ENCODE measurements around the gene DENND1C. TPM values are rescaled to one million over a fixed set of nuclear protein-coding genes. Genes with fewer than 3 reads are reported as not detected.

The DENND1C gene
- total RNA-seq, 1 experiment from 2014 or later = 3.5 TPM

DNA sequence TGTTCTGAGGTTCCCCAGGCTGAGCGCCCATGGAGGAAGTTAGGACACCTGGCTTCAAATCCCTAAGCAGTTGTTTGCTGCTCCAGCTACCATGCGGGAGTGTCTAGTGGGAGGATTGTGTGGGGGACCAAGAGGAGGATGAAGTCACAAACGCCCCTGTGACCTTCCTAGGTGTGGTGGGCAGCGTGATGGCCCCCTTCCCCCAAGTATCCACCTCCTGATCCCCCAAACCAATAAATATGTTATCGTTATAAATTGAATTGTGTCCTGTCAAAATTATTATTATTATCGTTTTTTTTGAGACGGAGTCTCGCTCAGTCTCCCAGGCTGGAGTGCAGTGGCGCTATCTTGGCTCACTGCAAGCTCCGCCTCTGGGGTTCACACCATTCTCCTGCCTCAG is 47.9 kb downstream of the DENND1C start, which contains the start of gene SLC25A41:
TSS of gene SLC25A41 (minus strand) at position 101 of the 400 bp plus-strand sequence. CDS start at position 31, 70 bp downstream.
- no peak within 1 kb of the TSS for H3K27ac Mint-ChIP-seq (ENCODE audit: unreplicated experiment)
- no peaks in the 10 kb centered on the region for H3K27me3 Mint-ChIP-seq (ENCODE audit: insufficient read depth, unreplicated experiment)
- DNase-seq = no peak
- Histone ChIP-seq H3K9me3 (no peaks in the 10 kb centered on the region), H3K4me3 (ENCODE audit: low read depth, low read length) (no peak within 1 kb of the TSS), H3K4me1 (no peaks in the 10 kb centered on the region), H3K36me3 (ENCODE audit: control insufficient read depth, insufficient read depth, low read length) (no peaks in the 10 kb centered on the region), H3K27me3 (replicated peaks; ENCODE audit: control insufficient read depth, insufficient read depth, low read length) (no peaks in the 10 kb centered on the region)
- no peaks in the 10 kb centered on the region for H3K9me3 Mint-ChIP-seq (ENCODE audit: unreplicated experiment)
- intact Hi-C loops (cut with micrococcal nuclease; ENCODE audit: unreplicated experiment) = no loop called here
- H3K4me3 Mint-ChIP-seq (ENCODE audit: unreplicated experiment) = no peak within 1 kb of the TSS
- CTCF ChIA-PET = no interaction called here
- no peaks in the 10 kb centered on the region for H3K4me1 Mint-ChIP-seq (ENCODE audit: low read depth, unreplicated experiment)
- POLR2A ChIA-PET = no interaction called here
- no peaks in the 10 kb centered on the region for H3K36me3 Mint-ChIP-seq (ENCODE audit: insufficient read depth, unreplicated experiment)
- BruUV-seq (replicated peaks) = no TSS peak
- TF ChIP-seq, protein P1, sequence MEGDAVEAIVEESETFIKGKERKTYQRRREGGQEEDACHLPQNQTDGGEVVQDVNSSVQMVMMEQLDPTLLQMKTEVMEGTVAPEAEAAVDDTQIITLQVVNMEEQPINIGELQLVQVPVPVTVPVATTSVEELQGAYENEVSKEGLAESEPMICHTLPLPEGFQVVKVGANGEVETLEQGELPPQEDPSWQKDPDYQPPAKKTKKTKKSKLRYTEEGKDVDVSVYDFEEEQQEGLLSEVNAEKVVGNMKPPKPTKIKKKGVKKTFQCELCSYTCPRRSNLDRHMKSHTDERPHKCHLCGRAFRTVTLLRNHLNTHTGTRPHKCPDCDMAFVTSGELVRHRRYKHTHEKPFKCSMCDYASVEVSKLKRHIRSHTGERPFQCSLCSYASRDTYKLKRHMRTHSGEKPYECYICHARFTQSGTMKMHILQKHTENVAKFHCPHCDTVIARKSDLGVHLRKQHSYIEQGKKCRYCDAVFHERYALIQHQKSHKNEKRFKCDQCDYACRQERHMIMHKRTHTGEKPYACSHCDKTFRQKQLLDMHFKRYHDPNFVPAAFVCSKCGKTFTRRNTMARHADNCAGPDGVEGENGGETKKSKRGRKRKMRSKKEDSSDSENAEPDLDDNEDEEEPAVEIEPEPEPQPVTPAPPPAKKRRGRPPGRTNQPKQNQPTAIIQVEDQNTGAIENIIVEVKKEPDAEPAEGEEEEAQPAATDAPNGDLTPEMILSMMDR (IDR thresholded peaks at IDR 0.05; ENCODE audit: insufficient read depth in 1 of 2, low read depth in 1 of 2, low read length in 1 of 2, severe bottlenecking in 1 of 2, unreplicated experiment in 1 of 2) = no peak

GRCh38 chr19:6433165-6433564 is 48.4 kb downstream of the DENND1C start:
- H3K27ac Mint-ChIP-seq (ENCODE audit: unreplicated experiment) = no peak overlapping the region
- intact Hi-C loops (cut with micrococcal nuclease; ENCODE audit: unreplicated experiment) = no loop called here
- Histone ChIP-seq H3K9me3 (no peaks in the 10 kb centered on the region), H3K4me1 (no peaks in the 10 kb centered on the region), H3K4me3 (ENCODE audit: low read depth, low read length) (no peak overlapping the region), H3K36me3 (ENCODE audit: control insufficient read depth, insufficient read depth, low read length) (no peaks in the 10 kb centered on the region), H3K27me3 (replicated peaks; ENCODE audit: control insufficient read depth, insufficient read depth, low read length) (no peaks in the 10 kb centered on the region)
- no TSS peak for BruUV-seq (replicated peaks)
- TF ChIP-seq, protein P1 (IDR thresholded peaks at IDR 0.05; ENCODE audit: insufficient read depth in 1 of 2, low read depth in 1 of 2, low read length in 1 of 2, severe bottlenecking in 1 of 2, unreplicated experiment in 1 of 2) = no peak
- ChIA-PET POLR2A (no interaction called here), CTCF (interaction anchor here (0.8 kb wide), 1 partner anchor 114 kb away, joined by 7 read pairs; no protein-coding TSS in a partner anchor)
- no peak for DNase-seq
- no peaks in the 10 kb centered on the region for H3K27me3 Mint-ChIP-seq (ENCODE audit: insufficient read depth, unreplicated experiment)
- H3K4me1 Mint-ChIP-seq (ENCODE audit: low read depth, unreplicated experiment) = no peaks in the 10 kb centered on the region
- no peaks in the 10 kb centered on the region for H3K9me3 Mint-ChIP-seq (ENCODE audit: unreplicated experiment)
- H3K36me3 Mint-ChIP-seq (ENCODE audit: insufficient read depth, unreplicated experiment) = no peaks in the 10 kb centered on the region
- no peak overlapping the region for H3K4me3 Mint-ChIP-seq (ENCODE audit: unreplicated experiment)

DNA sequence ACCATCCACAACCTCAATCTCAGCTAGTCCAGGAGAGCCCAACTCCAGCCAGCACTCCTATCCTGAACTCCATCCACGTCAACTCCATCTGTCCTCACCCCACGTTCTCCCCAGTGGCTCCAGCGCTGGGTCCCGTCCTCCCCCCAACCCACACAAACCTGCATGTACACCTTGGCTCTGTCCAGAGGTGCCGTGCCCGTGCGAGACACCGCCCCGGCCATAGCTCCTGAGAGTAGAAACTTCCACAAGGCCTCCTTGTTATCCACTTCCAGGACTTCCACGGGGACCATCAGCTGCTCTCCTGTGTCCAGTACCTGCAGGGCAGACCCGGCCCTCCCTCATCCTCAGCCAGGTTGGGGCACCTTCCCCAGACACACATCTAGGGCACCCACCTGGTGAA is 49.7 kb downstream of the DENND1C start:
- no TSS peak for BruUV-seq (replicated peaks)
- CTCF ChIA-PET = interaction anchor here (0.6 kb wide), 1 partner anchor 38 kb away, joined by 5 read pairs; no protein-coding TSS in a partner anchor
- TF ChIP-seq, protein P1 (IDR thresholded peaks at IDR 0.05; ENCODE audit: insufficient read depth in 1 of 2, low read depth in 1 of 2, low read length in 1 of 2, severe bottlenecking in 1 of 2, unreplicated experiment in 1 of 2) = no peak
- intact Hi-C loops (cut with micrococcal nuclease; ENCODE audit: unreplicated experiment) = no loop called here
- POLR2A ChIA-PET = no interaction called here
- Histone ChIP-seq H3K4me1 (no peaks in the 10 kb centered on the region), H3K27me3 (replicated peaks; ENCODE audit: control insufficient read depth, insufficient read depth, low read length) (no peaks in the 10 kb centered on the region), H3K36me3 (ENCODE audit: control insufficient read depth, insufficient read depth, low read length) (no peaks in the 10 kb centered on the region), H3K9me3 (no peaks in the 10 kb centered on the region), H3K4me3 (ENCODE audit: low read depth, low read length) (no peak overlapping the region)
- no peaks in the 10 kb centered on the region for H3K4me1 Mint-ChIP-seq (ENCODE audit: low read depth, unreplicated experiment)
- no peak overlapping the region for H3K4me3 Mint-ChIP-seq (ENCODE audit: unreplicated experiment)
- H3K27me3 Mint-ChIP-seq (ENCODE audit: insufficient read depth, unreplicated experiment) = no peaks in the 10 kb centered on the region
- H3K27ac Mint-ChIP-seq (ENCODE audit: unreplicated experiment) = no peak overlapping the region
- no peaks in the 10 kb centered on the region for H3K36me3 Mint-ChIP-seq (ENCODE audit: insufficient read depth, unreplicated experiment)
- no peak for DNase-seq
- no peaks in the 10 kb centered on the region for H3K9me3 Mint-ChIP-seq (ENCODE audit: unreplicated experiment)

Measured in Caco-2 (cell line).